NOMO-1 treated with dmso at 0.1 percent for 144 hours (cell line): ENCODE data around the gene CARMIL3.
A peak's percentile ranks its signal among the peaks of the same experiment; 100 is the strongest.
"Not testable (repeated sequence)": the region's sequence is repeated elsewhere in the genome, so short reads cannot be mapped to it uniquely, and the experiment has no call there.

Source experiments
- DNase-seq: peaks from one replicate; lab custom pipeline; 2025; ENCODE audit not compliant: unreplicated experiment; lab: John Stamatoyannopoulos, UW

Gene CARMIL3

DNA sequence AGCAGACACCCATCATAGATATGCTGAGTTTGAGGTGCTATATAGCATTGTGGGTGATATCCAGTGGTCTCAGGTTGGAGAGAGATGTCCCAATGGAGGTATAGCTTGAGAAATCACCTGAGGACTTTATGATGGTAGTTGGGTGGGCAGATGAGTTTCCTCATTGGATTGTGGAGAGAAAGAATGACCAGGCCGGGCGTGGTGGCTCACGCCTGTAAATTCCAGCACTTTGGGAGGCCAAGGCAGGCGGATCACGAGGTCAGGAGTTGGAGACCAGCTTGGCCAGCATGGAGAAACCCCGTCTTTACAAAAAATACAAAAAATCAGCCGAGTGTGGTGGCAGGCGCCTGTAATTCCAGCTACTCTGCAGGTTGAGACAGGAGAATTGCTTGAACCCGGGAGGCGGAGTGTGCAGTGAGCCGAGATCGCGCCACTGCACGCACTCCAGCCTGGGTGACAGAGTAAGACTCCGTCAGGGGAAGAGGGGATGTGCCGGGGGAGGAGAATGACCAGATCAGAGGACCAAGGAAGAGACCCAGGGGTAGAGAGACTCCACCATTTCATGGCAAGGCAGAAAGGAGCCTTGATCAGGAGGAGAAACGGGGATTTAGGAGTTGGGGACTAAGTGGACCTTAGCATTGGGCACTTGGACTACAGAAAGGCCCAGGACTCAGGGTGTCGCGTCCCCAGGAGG is 41.5 kb downstream of the CARMIL3 start:
- DNase-seq, result no peak

DNA sequence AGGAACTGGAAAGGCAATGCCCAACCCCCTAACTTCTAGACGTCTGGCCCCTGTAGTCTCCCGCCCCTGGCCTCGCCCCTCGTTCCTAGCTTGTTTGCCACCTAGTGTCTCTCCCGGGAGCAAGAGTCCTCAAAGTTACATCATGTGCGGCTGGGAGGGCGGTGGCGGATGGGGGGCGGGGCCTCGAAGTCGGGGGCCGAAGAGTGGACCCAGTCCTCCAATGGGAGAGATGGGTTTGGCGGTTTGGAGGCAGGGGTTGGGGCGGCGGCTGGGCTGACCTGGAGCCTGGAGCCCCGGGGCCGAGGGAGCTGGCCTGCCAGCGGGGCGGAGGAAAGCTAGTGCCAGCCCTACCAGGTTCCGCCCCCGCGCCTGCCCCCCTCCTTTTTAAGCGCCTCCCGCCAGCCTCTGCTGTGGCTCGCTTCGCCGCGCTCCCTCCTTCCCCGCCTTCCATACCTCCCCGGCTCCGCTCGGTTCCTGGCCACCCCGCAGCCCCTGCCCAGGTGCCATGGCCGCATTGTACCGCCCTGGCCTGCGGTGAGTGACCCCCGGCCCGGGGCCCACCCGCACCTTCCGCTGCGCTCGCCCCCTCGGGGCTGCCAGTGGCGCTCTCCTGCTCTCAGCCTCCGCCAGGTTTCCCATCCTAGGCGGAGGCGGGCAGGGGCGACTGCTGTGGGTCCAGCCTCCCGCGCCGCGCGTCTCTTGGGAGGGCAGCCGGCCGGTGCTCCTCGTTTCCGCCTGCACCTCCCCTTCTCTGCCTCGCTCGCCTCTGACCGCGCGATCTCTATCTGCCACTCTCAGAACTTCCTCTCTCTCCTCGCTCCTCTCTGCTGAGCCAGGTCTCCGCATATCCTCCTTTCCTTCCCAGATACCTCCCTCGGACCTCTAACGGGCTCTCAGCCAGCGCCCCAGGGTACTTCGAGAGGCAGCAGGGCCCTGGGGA is 42.4 kb downstream of the CARMIL3 start, which contains the start of gene PCK2:
PCK2 (plus strand) TSS at position 411 of the 940 bp plus-strand sequence; CDS start at position 506, 95 bp downstream.
- peak; percentile 86 for DNase-seq

DNA sequence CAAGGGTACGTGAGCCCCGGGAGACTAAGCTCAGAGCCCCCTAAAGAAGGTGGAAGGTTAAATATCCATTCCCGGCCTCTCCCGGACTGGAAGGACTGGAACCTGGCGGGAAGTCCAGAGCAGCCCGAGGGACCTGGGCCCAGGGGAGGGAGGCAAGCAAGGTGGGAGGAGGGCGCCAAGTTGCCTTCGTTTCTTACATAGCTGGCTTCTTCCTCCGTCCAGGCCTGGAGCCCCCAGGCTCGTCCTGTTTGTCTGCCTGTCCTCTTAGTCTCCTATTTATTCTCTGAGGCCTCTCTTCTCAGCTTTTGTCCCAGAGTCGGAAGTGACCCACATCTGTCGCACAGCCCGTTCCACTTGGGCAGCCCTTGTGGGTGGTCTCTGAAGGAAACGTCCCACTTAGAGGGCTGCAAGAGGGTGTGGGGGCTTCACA is 43.0 kb downstream of the CARMIL3 start:
- DNase-seq, result no peak

DNA sequence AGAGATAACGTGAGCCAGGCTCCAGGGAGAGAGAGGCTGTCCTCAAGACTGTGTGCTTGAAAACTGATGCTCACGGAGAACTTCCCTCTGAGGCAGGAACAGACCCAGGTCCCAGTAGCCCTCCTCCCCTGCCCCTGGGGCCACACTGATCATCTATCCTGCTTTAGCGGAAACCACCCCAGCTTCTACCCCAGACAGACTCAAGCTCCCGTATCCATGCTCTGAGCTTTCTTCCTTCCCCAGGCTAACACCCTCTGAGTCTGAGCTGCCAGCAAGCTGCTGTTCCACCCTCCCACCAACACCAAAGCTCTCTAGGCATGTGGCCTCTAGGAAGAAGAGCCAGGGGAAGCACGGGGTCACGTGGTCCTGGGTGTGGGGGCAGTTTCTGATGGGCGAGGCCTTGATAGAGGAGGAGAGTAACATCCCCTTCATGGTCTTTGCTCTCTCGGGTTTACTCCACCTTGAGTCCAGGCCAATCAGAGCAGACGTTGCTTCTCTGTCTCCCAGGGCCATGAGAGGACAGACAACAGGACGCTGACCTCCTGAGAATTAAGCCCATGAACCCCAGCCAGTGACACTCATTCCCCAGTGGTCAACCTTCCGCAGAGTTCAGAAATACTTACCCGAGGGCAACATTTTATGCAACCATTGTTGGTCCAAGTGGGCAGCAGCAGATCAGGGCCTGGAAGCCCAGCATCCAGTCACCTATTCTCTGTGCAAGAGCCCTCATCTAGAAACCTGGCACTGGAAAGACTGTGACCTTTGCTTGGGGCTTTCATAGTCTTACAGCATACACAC is 43.7 kb downstream of the CARMIL3 start:
- DNase-seq, result peak; percentile 42

DNA sequence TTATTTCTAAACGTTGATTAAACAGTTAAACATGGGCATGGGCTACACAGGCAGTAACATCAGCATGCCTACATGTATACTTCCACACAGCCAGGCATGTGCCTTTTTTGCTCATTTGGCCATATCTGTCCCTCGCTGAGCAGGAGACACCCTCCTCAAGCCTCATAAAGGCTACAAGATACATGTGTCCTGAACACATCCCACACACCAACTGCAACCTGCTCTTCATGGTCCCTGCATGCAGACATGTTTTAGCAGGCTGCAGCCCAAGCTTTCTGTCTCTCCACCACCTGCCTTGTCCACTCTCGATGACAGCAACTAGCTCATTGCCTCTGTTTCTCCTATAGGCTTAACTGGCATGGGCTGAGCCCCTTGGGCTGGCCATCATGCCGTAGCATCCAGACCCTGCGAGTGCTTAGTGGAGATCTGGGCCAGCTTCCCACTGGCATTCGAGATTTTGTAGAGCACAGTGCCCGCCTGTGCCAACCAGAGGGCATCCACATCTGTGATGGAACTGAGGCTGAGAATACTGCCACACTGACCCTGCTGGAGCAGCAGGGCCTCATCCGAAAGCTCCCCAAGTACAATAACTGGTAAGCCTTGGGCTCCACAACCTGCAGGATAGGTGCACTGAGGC is 44.9 kb downstream of the CARMIL3 start:
- no peak for DNase-seq

DNA sequence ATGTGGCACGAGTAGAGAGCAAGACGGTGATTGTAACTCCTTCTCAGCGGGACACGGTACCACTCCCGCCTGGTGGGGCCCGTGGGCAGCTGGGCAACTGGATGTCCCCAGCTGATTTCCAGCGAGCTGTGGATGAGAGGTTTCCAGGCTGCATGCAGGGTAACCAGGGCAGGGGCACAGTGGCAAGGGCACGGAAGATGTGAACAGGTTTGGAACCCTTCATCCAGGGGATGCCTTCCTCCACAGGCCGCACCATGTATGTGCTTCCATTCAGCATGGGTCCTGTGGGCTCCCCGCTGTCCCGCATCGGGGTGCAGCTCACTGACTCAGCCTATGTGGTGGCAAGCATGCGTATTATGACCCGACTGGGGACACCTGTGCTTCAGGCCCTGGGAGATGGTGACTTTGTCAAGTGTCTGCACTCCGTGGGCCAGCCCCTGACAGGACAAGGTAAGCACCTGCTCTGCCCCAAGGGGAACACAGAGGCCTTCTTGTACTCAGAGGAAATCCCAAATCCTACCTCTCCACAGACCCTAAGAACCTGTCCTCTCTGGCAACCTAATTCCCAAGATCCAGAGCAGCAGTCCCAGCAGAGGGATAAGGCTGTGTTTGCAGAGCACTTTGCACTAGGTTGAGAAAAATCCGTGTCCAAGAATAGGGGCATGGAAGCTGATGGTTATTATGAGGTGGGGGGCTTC is 46.6 kb downstream of the CARMIL3 start:
- DNase-seq, result no peak

DNA sequence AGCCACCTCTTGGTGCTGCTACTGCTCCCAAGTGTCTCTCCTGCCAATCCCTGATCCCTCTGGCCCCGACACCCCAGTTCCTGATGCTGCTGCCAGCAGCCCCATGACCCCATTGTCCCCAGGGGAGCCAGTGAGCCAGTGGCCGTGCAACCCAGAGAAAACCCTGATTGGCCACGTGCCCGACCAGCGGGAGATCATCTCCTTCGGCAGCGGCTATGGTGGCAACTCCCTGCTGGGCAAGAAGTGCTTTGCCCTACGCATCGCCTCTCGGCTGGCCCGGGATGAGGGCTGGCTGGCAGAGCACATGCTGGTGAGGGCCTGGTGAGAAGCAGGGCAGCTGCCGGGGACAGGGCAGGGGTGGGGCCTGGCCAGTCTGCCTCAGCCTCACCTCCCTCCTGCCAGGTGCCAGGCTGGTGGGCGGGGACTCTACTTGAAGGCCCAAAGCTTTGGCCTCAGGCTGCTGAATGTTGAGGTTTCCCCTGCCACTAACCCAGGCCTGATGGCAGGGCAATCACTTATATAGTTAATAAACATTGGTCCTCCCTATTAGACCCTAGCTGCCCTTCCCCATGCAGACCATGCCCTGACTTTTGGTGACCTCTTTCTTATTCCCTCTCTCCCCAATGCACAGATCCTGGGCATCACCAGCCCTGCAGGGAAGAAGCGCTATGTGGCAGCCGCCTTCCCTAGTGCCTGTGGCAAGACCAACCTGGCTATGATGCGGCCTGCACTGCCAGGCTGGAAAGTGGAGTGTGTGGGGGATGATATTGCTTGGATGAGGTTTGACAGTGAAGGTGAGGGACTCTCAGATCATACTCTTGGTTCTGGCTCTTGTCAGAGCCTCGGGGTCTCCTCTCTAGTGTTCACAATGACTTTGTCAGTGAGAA is 47.4 kb downstream of the CARMIL3 start:
- no peak for DNase-seq

DNA sequence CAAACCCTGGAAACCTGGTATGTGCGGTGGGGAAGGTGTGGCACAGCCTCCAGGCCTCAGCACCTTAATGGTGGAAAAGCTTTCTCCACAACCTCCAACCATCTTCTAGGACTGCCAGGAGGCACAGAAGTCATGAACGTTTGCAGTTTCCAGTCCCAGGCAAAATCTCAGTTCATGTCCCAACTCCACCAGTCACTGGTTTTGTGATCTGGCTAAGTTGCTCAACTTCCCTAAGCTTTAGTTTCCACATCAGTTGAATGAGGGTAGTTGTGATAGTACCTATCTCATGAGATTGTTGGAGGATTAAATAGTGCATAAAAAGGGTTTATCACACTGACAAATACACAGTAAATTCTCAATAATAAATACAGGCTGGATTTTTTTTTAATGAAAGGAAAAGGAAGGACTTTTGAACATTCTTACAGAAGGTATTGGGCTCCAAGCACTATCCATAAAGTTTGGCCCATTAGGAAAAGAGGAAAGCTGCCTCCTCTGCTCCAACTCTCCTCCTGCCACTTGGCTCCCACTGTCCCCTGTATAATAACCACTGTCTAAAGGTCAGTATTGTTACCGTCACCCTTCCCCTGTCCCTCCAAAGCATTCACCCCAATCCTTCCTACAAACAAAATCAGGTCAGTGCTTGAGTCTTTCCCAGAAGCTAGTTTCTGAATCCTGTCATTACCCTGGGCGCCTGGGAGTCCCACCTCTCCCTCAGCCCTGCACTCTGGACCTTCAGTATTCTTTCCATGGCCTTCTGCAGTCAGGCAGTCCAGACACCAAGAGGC is 48.6 kb downstream of the CARMIL3 start:
- no peak for DNase-seq

DNA sequence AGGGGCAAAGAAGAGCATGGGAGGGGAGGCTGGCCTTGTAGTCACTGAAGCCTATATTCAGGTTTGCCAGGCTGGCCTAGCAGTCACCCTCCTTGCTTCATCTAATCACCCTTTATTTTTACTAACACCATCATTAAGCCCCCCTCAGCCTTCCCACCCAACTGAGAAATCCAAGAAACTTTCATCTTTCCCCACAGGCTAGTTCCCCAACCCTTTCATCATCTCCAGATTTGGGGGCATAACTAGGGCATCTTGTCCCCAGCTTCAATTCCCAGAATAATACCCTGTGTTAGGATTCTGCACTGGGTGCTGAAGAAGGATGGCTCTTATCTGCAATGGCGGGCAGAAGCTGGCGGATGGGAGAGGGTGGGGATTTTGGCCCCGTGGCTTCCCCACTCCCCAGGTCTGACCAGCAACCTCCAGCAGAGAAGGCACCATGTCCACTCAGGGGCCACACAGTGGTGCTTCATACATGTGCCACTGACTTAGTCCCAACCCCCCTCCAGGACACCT is 49.2 kb downstream of the CARMIL3 start:
- no peak for DNase-seq

DNA sequence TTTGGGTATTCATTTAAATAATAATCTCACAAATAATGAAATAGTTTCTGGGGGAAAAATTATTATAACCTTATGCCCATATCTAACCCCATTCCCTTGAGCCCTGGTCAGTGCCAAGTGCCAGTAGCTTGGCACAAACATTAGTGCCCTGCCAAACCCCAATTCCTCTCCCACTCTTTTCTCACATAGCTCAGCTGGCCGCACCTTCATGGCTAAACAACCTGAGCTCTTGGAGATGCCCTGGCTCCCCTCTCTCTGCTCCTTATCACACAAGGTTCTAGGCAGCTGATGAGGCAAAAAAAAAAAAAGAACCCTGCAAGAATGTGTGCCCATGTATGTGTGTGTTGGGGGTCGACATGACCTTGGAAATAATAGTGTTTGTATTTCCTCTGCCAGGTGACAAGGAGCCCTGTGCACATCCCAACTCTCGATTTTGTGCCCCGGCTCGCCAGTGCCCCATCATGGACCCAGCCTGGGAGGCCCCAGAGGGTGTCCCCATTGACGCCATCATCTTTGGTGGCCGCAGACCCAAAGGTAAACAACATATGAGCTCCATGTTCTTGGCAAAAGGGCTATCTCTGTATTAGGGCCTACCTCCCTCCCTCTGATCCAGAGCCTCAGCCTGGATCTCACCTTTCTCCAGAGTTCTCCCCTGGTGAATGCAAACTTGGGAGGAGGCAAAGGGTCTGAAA is 50.7 kb downstream of the CARMIL3 start:
- DNase-seq, result no peak

DNA sequence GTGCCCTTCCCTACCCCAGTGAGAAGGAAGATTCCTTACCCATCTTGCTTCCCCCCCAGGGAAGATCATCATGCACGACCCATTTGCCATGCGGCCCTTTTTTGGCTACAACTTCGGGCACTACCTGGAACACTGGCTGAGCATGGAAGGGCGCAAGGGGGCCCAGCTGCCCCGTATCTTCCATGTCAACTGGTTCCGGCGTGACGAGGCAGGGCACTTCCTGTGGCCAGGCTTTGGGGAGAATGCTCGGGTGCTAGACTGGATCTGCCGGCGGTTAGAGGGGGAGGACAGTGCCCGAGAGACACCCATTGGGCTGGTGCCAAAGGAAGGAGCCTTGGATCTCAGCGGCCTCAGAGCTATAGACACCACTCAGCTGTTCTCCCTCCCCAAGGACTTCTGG is 51.6 kb downstream of the CARMIL3 start:
- no peak for DNase-seq

DNA sequence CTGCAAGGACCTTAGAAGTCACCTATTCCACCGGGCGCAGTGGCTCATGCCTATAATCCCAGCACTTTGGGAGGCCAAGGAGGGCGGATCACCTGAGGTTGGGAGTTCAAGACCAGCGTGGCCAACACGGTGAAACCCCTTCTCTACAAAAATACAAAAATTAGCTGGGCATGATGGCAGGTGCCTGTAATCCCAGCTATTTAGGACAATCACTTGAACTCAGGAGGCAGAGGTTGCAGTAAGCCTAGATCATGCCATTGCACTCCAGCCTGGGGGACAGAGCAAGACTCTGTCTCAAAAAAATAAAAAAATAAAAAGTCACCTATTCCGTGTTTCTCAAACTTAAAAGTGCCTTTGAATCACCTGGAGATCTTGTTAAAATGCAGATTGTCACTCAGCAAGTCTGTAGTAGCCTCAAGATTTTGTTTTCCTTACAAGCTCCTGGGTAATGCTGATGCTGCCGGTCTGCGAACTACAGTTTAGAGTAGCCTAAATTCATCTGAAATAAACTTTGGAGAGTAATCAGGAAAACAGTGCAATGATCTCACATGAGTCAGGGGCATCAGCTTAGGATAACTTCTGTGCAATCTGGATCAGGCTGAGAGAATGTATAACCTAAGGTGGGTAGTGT is 53.9 kb downstream of the CARMIL3 start:
- DNase-seq, result not testable (repeated sequence)

DNA sequence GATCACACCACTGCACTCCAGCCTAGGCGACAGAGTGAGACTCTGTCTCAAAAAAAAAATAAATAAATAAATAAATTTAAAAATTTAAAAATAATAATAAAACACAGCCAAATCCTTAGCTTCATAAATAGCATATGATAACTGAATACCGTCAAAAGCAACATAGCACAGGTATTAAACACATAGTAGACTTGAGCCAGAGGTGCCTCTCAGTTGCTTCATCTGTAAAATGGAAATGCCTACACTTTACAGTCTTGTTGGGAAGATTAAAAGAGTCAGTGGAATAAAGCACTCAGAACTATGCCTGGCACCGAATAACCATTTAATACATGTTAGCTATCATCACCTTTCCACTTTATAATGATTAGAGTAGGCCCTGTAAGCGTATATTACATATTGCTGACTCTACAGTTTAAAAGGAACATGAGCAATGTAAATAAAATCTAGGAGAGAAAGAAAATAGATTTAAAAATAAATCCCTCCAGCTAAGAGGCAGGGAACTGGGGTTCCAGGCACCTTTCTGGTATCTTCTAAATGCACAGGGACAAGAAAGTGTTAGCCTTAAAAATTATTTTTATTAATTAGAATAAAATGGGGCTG is 55.0 kb downstream of the CARMIL3 start:
- no peak for DNase-seq

DNA sequence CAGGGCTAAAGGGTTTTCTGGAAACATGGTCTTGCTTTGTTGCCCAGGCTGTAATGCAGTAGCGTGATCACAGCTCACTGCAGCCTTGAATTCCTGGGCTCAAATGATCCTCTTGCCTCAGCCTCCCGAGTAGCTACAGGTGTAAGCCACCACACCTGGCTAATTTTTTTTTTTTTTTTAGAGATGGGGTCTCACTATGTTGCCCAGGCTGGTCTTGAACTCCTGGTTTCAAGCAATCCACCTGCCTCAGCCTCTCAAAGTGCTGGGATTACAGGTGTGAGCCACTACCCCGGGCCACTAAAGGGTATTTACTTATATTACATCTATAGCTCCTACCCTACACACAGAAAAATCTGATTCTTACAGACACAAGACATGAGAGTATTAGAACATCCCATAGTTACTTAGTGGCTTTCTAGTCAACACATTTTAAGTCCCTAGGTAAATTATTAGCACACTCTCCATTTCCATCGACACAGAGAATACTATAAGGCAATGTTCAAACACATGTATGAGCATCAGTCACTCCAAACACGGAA is 56.6 kb downstream of the CARMIL3 start:
- no peak for DNase-seq

DNA sequence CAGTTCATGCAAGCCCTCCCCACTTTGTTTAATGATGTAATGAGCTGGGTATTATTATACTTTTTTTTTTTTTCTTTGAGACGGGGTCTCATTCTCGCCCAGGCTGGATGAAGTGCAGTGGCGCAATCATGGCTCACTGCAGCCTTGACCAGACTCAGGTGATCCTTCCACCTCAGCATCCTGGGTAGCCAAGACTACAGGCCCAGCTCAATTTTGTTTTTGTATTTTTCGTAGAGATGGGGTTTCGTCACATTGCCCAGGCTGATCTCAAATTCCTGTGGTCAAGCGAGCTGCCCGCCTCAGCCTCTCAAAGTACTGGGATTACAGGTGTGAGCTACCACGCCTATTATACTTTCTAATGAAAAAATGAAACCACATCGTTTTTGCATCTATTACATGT is 58.3 kb downstream of the CARMIL3 start:
- DNase-seq, result no peak

DNA sequence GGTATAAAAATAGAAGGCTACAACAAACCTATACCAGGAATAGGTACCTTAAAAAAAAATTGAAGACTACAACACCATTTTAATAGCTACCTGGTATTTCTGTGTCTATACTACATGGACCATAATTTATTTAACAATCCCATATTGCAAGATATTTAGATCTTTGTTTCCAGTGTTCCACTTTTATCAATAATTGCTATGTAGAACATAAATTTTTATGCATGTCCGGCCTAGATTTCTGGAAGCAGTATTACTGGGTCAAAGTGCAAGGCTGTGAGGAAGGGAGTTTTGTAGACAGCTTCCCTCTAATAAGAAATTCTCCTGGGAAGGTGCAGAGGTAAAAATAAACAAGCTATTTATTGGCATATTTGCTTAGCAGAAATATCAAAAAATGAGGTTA is 58.7 kb downstream of the CARMIL3 start:
- no peak for DNase-seq
